HepG2 (cell line): ENCODE measurements around the gene SLC22A31. TPM values are rescaled to one million over a fixed set of nuclear protein-coding genes. Genes with fewer than 3 reads are reported as not detected.
A peak's percentile ranks its signal among the peaks of the same experiment; 100 is the strongest.

Experiments used
- ATF7-NPFF ChIP-seq: sonication (generic); formaldehyde crosslinking; IDR thresholded peaks from 2 replicates; pipeline ENCODE4 v1.8.1; 2023; ENCODE audit warnings: mild to moderate bottlenecking, low read depth, missing genetic modification reagents, moderate library complexity
- CEBPG ChIP-seq: IDR thresholded peaks from 2 replicates; pipeline ENCODE4 v1.6.1; 2016
- DBP ChIP-seq: sonication (generic); formaldehyde crosslinking; IDR thresholded peaks from 2 replicates; pipeline ENCODE4 v1.4.0; 2020; ENCODE audit warnings: missing genetic modification reagents; ENCODE audit errors: not compliant biosample characterization
- DPF2 ChIP-seq: sonication (generic); formaldehyde crosslinking; IDR thresholded peaks from 2 replicates; pipeline ENCODE4 v1.4.0; 2020; ENCODE audit warnings: mild to moderate bottlenecking, low read depth, missing genetic modification reagents, borderline replicate concordance
- DRAP1 ChIP-seq: IDR thresholded peaks from 2 replicates; pipeline ENCODE4 v1.6.1; 2016; ENCODE audit warnings: missing genetic modification reagents, missing compliant biosample characterization
- FOXA3 ChIP-seq: IDR thresholded peaks from 2 replicates; pipeline ENCODE4 v1.6.1; 2016; ENCODE audit warnings: missing genetic modification reagents, missing compliant biosample characterization
- HMG20A ChIP-seq: IDR thresholded peaks from 2 replicates; pipeline ENCODE4 v1.6.1; 2016; ENCODE audit warnings: borderline replicate concordance
- IKZF5 ChIP-seq: IDR thresholded peaks from 2 replicates; pipeline ENCODE4 v1.6.1; 2018; ENCODE audit warnings: missing genetic modification reagents, mild to moderate bottlenecking, missing compliant biosample characterization
- JDP2 ChIP-seq: sonication (generic); formaldehyde crosslinking; IDR thresholded peaks from 2 replicates; pipeline ENCODE4 v1.8.1; 2022; ENCODE audit warnings: missing genetic modification reagents, borderline replicate concordance
- KAT8 ChIP-seq: IDR thresholded peaks from 2 replicates; pipeline ENCODE4 v1.6.1; 2016; ENCODE audit warnings: missing genetic modification reagents, missing compliant biosample characterization
- KDM6A ChIP-seq: IDR thresholded peaks from 2 replicates; pipeline ENCODE4 v1.6.1; 2016; ENCODE audit warnings: low read depth
- MEIS1 ChIP-seq: sonication (generic); formaldehyde crosslinking; IDR thresholded peaks from 2 replicates; pipeline ENCODE4 v1.9.0; 2021; ENCODE audit warnings: mild to moderate bottlenecking, missing genetic modification reagents, moderate library complexity, borderline replicate concordance
- NCOR1 ChIP-seq: fragments of 200-600 bp; sonication (generic); IDR thresholded peaks from 2 replicates; pipeline ENCODE4 v1.7.0; 2017; ENCODE audit warnings: antibody characterized with exemption, low read length, borderline replicate concordance
- PITX1 ChIP-seq: sonication (generic); formaldehyde crosslinking; IDR thresholded peaks from 2 replicates; pipeline ENCODE4 v1.5.1; 2020; ENCODE audit warnings: mild to moderate bottlenecking, missing genetic modification reagents
- POLR2A ChIP-seq, 2 experiments: IDR thresholded peaks; 2 replicates each; pipeline ENCODE4 v1.6.1; 2011; ENCODE audit warnings: low read depth in 2 of 2, low read length in 2 of 2, mild to moderate bottlenecking in 1 of 2, moderate library complexity in 1 of 2; ENCODE audit not compliant: insufficient read depth in 1 of 2
- RBAK ChIP-seq: sonication (generic); formaldehyde crosslinking; IDR thresholded peaks from 2 replicates; pipeline ENCODE4 v1.5.1; 2020; ENCODE audit warnings: mild to moderate bottlenecking, missing genetic modification reagents
- SKI ChIP-seq: fragments of 450-650 bp; IDR thresholded peaks from one replicate; pipeline ENCODE4 v1.6.1; 2018; ENCODE audit warnings: mild to moderate bottlenecking; ENCODE audit not compliant: partially characterized antibody
- SMAD9 ChIP-seq: sonication (generic); formaldehyde crosslinking; IDR thresholded peaks from 2 replicates; pipeline ENCODE4 v1.5.1; 2020; ENCODE audit warnings: mild to moderate bottlenecking, missing genetic modification reagents
- TARDBP ChIP-seq: sonication (generic); formaldehyde crosslinking; IDR thresholded peaks from 2 replicates; pipeline ENCODE4 v1.8.0; 2022; ENCODE audit warnings: mild to moderate bottlenecking, missing genetic modification reagents
- TOE1 ChIP-seq: sonication (generic); formaldehyde crosslinking; IDR thresholded peaks from 2 replicates; pipeline ENCODE4 v1.4.0; 2020; ENCODE audit warnings: mild to moderate bottlenecking, missing genetic modification reagents
- ZFX ChIP-seq: sonication (generic); formaldehyde crosslinking; IDR thresholded peaks from 2 replicates; pipeline ENCODE4 v1.4.0; 2020; ENCODE audit warnings: mild to moderate bottlenecking, low read depth, missing genetic modification reagents, moderate library complexity
- ZNF136 ChIP-seq: sonication (generic); formaldehyde crosslinking; IDR thresholded peaks from 2 replicates; pipeline ENCODE4 v1.8.1; 2022; ENCODE audit warnings: low read depth, mild to moderate bottlenecking, moderate library complexity, missing genetic modification reagents
- ZNF205 ChIP-seq: IDR thresholded peaks from 2 replicates; pipeline ENCODE4 v1.6.1; 2018; ENCODE audit warnings: missing biosample characterization, missing genetic modification reagents
- ZNF280D ChIP-seq: sonication (generic); formaldehyde crosslinking; IDR thresholded peaks from 2 replicates; pipeline ENCODE4 v1.5.1; 2020; ENCODE audit warnings: mild to moderate bottlenecking, missing genetic modification reagents
- ZNF317 ChIP-seq: sonication (generic); formaldehyde crosslinking; IDR thresholded peaks from 2 replicates; pipeline ENCODE4 v1.5.0; 2020; ENCODE audit warnings: mild to moderate bottlenecking, missing genetic modification reagents
- ZNF496 ChIP-seq: sonication (generic); formaldehyde crosslinking; IDR thresholded peaks from 2 replicates; pipeline ENCODE4 v1.8.1; 2023; ENCODE audit warnings: mild to moderate bottlenecking, moderate library complexity, missing genetic modification reagents; ENCODE audit not compliant: insufficient replicate concordance
- ZNF746 ChIP-seq: sonication (generic); formaldehyde crosslinking; IDR thresholded peaks from 2 replicates; pipeline ENCODE4 v1.8.0; 2022; ENCODE audit warnings: mild to moderate bottlenecking, missing genetic modification reagents
- ZNF782 ChIP-seq: sonication (generic); formaldehyde crosslinking; IDR thresholded peaks from 2 replicates; pipeline ENCODE4 v1.4.0; 2020; ENCODE audit warnings: missing genetic modification reagents, mild to moderate bottlenecking, borderline replicate concordance
- polyA plus RNA-seq, 8 experiments: library from polyadenylated mRNA; depleted of rRNA in 3 of 8; stranded (reverse) in 7 of 8; unstranded in 1 of 8; fragments of >200 nt; fragmentation: Illumina TruSeq in 4 of 8; extraction: Trizol in 4 of 8; gene quantifications; 2 replicates each; pipeline versions ENCODE4 v1.2.1 to v1.2.3, GENCODE V29; 2011 to 2016; ENCODE audit warnings: low read depth in 4 of 8, missing spikeins in 1 of 8, mixed read lengths in 1 of 8; ENCODE audit not compliant: insufficient read depth in 1 of 8
- total RNA-seq, 5 experiments: library from RNA; depleted of rRNA; stranded (reverse); fragments of >200 nt; fragmentation: Illumina TruSeq; extraction: Trizol; gene quantifications; 2 replicates each; pipeline ENCODE4 v1.2.3, GENCODE V29; 2016; ENCODE audit warnings: low read depth in 1 of 5

SLC22A31 gene
- total and polyA plus RNA-seq, 2 of the 13 experiments (the other 11 are each of a cell fraction or from before 2014, with no cell fraction given): 67.3 to 83.3 TPM

- peak; percentile 84; the same call in 1 of the 2 replicates for TF ChIP-seq IKZF5 (CRISPR knock-in tag)
- TF ChIP-seq DBP (CRISPR knock-in tag): no peak
- TF ChIP-seq HMG20A (CRISPR knock-in tag): peak; percentile 70; the same call in 1 of the 2 replicates
- no peak; the same call in 1 of the 2 replicates for TF ChIP-seq ZNF136 (CRISPR knock-in tag)
- peak; percentile 81 for TF ChIP-seq CEBPG (CRISPR knock-in tag)
- peak; percentile 73 for TF ChIP-seq DPF2
- TF ChIP-seq FOXA3 (CRISPR knock-in tag): peak; percentile 91
- peak; percentile 64; the same call in 1 of the 2 replicates for TF ChIP-seq ZNF746 (CRISPR knock-in tag)
- peak; percentile 44; the same call in 1 of the 2 replicates for TF ChIP-seq ZFX (CRISPR knock-in tag)
- peak; percentile 80 for TF ChIP-seq SKI
- TF ChIP-seq POLR2A (IDR thresholded peaks at IDR 0.05; ENCODE audit: insufficient read depth in 1 of 2, low read depth in 2 of 2, low read length in 2 of 2): 0 out of 4 replicates have a peak, but pooled peaks of 1 of the 2 experiments have one; percentile 13
- TF ChIP-seq ZNF317 (CRISPR knock-in tag): peak; percentile 19; the same call in 1 of the 2 replicates
- no peak for TF ChIP-seq JDP2 (CRISPR knock-in tag)
- TF ChIP-seq TARDBP (CRISPR knock-in tag): peak; percentile 81
- TF ChIP-seq NCOR1: peak; percentile 51; the same call in 1 of the 2 replicates
- TF ChIP-seq ATF7-NPFF (CRISPR knock-in tag): no peak
- peak; percentile 18; the same call in 1 of the 2 replicates for TF ChIP-seq DRAP1
- 0 out of 2 replicates have a peak, but pooled peaks have one; percentile 14 for TF ChIP-seq RBAK (CRISPR knock-in tag)
- TF ChIP-seq ZNF280D: peak; percentile 72; the same call in 1 of the 2 replicates
- peak; percentile 38; the same call in 1 of the 2 replicates for TF ChIP-seq KAT8
- peak; percentile 69; the same call in 1 of the 2 replicates for TF ChIP-seq ZNF205 (CRISPR knock-in tag)
- TF ChIP-seq KDM6A (CRISPR knock-in tag): peak; percentile 70
- TF ChIP-seq ZNF782 (CRISPR knock-in tag): peak; percentile 77; the same call in 1 of the 2 replicates
- TF ChIP-seq ZNF496 (CRISPR knock-in tag): no peak
- no peak for TF ChIP-seq SMAD9 (CRISPR knock-in tag)
- TF ChIP-seq TOE1: no peak
- TF ChIP-seq MEIS1: peak; percentile 55; the same call in 1 of the 2 replicates
- peak; percentile 76 for TF ChIP-seq PITX1
Measured at GRCh38 chr16:89232107-89232506, 31.8 kb upstream of the SLC22A31 start (continued).
